Caki2 (cell line): ENCODE results near the gene DACT3. TPM values are rescaled to one million over a fixed set of nuclear protein-coding genes. Genes with fewer than 3 reads are reported as not detected.

Experiments
- DNase-seq: peaks from one replicate; pipeline ENCODE4 v3.0.0-alpha.2; 2015; ENCODE audit warnings: low read depth
- in situ Hi-C: cut with HindIII; loops from 2 replicates; pipeline ENCODE4 v1.10.0; 2016; ENCODE audit warnings: low sequenced_read_pairs, low pct_unique_long_range_greater_than_20kb, mixed read lengths
- total RNA-seq: library from RNA; depleted of rRNA; stranded (reverse); fragments of >200 nt; shearing (Covaris generic); gene quantifications from 2 replicates; pipeline ENCODE4 v1.2.3, GENCODE V29; 2014; ENCODE audit warnings: low replicate concordance

DACT3 gene
- total RNA-seq, 1 experiment from 2014 or later, result 0.03 TPM

DNA sequence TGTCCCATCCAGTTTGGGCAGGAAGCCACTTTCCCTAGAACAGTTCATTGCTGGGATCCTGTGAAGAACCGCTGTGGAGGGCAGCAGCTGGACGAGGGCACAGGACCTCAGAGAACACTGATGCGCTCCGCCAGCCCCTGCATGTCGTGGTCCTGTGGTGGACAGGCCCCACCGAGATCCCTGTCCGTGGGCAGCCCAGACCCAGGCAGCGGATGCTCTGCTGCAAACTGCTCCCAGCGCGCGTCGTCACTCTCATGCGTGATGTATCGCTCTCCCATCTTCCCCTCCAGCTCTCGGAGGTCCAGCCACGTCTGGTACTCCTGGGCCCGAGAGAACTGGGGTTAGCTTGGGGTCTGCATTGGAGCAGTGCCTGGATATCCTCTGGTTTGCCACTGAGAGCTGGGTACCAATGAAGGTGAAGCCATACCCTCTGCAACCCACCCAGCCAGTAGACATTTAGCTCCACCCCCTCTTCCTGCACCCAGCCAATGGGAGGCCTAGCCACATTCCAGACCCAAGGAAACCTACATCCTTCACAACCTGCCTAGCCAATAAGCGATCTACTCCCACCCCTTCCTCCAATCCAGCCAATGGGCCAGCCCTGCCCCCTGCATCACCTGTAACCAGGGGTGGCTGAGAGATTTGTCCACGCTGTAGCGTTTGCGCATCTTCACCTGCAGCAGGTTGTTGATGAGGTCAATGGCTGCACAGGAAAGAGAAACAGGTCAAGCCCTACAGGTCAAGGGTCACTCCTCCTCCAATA lies 13.6 kb upstream of the DACT3 start:
- in situ Hi-C loops, result no loop called here

GRCh38 chr19:46670813-46671212 lies 9.8 kb upstream of the DACT3 start:
- in situ Hi-C loops, result no loop called here

More for the DNA sequence above, 13.6 kb upstream of the DACT3 start:
- peak; percentile 61 for DNase-seq

DNA sequence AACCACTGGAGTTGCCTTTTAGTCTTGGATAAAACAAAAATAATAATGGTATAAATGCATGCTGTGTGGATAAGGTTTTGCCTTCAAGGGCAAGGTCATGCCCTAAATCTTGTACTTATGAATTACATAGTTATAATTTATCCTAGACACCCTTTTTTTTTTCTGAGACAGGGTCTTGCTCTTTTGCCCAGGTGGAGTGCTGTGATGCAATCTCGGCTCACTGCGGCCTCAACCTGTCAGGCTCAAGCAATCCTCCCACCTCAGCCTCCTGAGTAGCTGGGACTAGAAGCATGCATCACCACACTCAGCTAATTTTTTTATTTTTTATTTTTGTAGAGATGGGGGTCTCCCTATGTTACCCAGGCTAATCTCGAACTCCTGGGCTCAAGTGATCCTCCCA lies 7.7 kb upstream of the DACT3 start:
- in situ Hi-C loops, result no loop called here
- no peak for DNase-seq

More at GRCh38 chr19:46670813-46671212, 9.8 kb upstream of the DACT3 start:
- DNase-seq, result no peak

DNA sequence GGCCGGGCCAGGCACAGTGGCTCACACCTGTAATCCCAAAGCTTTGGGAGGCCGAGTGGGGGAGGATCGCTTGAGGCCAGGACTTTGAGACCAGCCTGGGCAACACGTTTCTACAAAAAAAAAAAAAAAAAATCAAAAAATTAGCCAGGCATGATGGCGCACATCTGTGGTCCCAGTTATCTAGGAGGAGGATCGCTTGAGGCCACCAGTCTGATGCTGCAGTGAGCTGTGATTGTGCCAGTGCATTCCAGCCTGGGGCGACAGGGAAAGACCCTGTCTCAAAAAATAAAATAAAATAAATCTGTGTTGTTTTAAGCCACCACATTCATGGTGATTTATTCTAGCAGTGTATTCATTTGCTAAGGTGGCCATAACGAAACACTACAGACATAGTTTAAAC lies 4.1 kb upstream of the DACT3 start:
- no peak for DNase-seq
- in situ Hi-C loops, result no loop called here

- DNase-seq, result peak; percentile 74
- in situ Hi-C loops, result no loop called here
These were observed 982 bp upstream of the DACT3 start for GRCh38 chr19:46661735-46662592.

GRCh38 chr19:46660551-46661019 lies 397 bp downstream of the DACT3 start:
- in situ Hi-C loops, result no loop called here
- DNase-seq, result no peak

- no peak for DNase-seq
- in situ Hi-C loops, result no loop called here
These were observed 919 bp downstream of the DACT3 start for GRCh38 chr19:46660008-46660517.

DNA sequence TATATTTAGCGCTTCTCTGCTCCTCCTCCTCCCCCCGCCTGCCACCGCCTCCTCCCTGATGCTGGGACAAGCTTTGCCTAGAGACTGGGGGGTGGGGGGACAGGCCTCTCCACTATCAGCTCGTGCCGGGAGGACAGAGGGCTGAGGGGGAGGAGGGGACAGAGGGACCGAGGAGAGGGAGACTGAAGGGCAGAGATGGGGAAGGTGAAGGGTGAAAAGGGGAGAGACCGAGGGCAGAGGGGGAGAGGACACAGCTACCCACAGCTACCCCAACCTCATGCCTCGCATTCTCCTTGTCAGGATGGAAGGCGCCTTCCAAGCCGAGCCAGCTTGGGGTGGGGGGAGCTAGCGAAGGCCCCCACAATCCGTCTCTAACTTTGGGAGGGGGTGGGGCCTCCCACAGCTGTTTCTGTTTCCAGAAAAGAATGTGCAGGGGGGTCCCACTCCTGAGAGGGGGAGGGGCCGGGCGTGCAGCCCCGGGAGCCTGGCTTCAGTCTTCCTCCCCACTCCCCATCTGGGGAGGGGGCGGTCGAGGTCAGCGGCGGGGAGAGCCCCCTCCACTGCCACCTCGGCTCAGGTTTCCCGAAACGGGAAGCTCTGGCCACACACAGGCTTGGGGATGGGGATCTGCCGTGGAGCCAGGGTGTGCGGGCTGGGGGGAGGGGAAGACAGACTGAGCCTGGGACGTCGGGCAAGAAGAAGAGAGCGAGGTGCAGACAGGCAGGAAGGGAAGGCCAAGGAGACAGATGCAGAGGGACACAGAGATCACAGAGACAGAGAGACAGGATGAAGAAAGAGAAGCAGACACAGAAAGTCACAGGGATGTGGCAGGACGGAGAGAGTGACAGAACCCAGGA lies 1.6 kb downstream of the DACT3 start:
- in situ Hi-C loops, result no loop called here
- no peak for DNase-seq

DNA sequence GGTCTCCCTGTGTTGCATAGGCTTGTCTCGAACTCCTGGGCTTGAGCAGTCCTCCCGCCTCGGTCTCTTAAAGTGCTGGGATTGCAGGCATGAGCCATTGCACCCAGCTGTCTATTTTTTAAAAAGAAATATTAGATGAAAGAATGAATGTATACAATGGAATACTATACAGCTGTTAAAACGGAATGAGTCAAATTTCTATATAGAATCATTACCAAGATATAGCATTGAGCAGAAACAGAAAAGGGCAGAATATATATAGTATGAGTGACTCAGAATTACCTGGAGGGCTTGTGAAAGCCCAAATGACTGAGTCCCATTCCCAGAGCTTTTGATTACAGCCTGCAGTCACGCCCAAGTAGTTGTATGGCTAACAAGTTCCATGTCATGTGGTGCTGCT lies 4.4 kb downstream of the DACT3 start:
- in situ Hi-C loops, result no loop called here
- no peak for DNase-seq

- in situ Hi-C loops, result no loop called here
- DNase-seq, result no peak
These were observed 6.3 kb downstream of the DACT3 start for GRCh38 chr19:46654621-46655152.

DNA sequence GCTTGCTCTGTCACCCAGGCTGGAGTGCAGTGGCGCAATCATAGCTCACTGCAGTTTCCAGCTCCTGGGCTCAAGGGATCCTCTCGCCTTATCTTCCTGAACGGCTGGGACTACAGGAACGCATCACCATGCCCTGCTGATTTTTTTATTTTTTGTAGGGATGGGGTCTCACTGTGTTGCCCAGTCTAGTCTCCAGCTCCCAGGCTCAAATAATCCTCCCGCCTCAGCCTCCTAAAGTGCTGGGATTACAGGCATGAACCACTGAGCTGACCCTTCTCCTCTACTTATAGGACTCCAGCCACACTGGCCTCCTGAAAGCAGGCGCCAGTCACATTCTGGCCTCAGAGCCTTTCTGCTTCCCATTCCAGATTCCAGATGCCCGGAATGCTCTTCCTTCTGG lies 10.5 kb downstream of the DACT3 start:
- in situ Hi-C loops, result no loop called here
- no peak for DNase-seq

- in situ Hi-C loops, result no loop called here
- DNase-seq, result no peak
These were observed 11.7 kb downstream of the DACT3 start for GRCh38 chr19:46648961-46649960.

GRCh38 chr19:46648060-46648960 lies 12.7 kb downstream of the DACT3 start:
- DNase-seq, result no peak
- in situ Hi-C loops, result no loop called here

DNA sequence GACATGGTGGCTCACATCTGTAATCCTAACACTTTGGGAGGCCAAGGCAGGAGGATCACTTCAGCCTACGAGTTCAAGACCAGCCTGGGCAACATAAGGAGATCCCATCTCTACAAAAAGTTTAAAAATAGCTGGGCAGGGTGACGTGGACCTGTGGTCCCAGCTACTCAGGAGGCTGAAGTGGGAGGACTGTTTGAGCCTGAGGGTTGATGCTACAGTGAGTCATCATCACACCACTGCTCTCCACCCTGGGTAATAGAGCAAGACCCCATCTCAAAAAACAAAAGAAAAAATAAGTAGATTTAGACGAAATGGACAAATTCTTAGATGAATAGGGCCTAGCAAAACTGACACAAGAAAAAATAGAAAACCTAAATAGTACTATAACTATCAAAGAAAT lies 14.6 kb downstream of the DACT3 start:
- DNase-seq, result no peak
- in situ Hi-C loops, result no loop called here

DNA sequence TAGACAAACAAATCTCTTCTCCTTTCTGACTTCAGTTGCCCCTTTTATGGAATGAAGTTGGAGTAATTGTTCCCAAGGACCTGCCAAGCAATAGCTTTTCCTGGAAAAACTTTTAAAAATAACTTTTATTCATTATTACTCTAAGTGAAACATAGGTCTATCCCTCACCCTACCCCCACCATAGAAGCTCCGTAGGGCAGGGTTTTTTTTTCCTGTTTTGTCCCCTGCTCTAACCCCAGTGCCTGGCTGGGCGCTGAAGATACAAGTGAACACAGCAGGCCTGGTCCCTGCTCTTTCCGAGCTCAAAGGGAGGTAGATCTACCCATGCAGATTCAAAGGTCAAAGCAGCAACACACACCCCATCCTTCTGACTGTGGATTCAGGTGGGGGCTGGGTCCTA lies 16.3 kb downstream of the DACT3 start:
- no peak for DNase-seq
- in situ Hi-C loops, result no loop called here

GRCh38 chr19:46640656-46641055 lies 20.3 kb downstream of the DACT3 start:
- no peak for DNase-seq
- in situ Hi-C loops, result no loop called here
